Measurements from ENCODE around the gene CTTNBP2NL. TPM values are rescaled to one million over a fixed set of nuclear protein-coding genes. Genes with fewer than 3 reads are reported as not detected.

Gene CTTNBP2NL
- total RNA-seq, 1 experiment from 2014 or later, result 38.8 TPM

DNA sequence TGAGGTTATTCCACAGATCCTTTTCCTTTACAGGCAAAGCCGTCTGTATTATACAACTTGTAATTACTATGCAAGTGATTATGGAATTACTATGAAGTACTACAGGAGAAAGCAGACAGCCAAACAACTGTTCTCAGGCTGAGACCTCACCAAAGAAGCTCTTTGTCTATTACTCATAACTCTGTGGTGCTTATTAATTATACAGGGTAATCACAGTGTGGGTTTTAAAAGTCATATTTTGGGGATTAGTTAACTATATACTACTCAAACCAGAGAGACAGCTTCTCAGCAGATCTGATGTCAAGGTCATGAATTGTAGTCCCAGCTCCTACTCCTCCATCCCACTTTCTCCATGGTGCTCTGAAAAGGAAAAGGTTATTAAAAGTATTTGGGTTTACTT, 49.6 kb downstream of the CTTNBP2NL start:
- H3K9me3 ChIP-seq (ENCODE audit: control insufficient read depth, low read depth, low read length), result no peaks in the 10 kb centered on the region
- H3K23ac ChIP-seq (ENCODE audit: insufficient read length, low read depth, low read length), result no peak overlapping the region
- Mint-ChIP-seq H3K27ac (no peak overlapping the region), H3K36me3 (ENCODE audit: insufficient read depth in 1 of 3, low read depth in 3 of 3) (peaks cover 2 to 28% (median 27%) of the 10 kb centered on the region in 3 experiments; a peak in 6 of 7 replicates), H3K4me3 (no peak overlapping the region), H3K9me3 (no peaks in the 10 kb centered on the region), H3K27me3 (ENCODE audit: low read depth) (no peaks in the 10 kb centered on the region), H3K4me1 (no peaks in the 10 kb centered on the region)
- no peak overlapping the region for H3K9ac ChIP-seq (ENCODE audit: extremely low read depth, insufficient read length, low read length)
- WGBS (ENCODE audit: extremely low coverage, insufficient read length, low lambda C conversion rate), result no CpG with 5 or more reads among the region's 1 CpG
- no peak overlapping the region for H2BK5ac ChIP-seq (ENCODE audit: insufficient read length, low read length)
- no peaks in the 10 kb centered on the region for H3K79me2 ChIP-seq (ENCODE audit: insufficient read depth, low read length)
- H4K91ac ChIP-seq (ENCODE audit: insufficient read length, low read depth, low read length), result no peak overlapping the region
- no peak overlapping the region for H2BK12ac ChIP-seq (ENCODE audit: insufficient read length, low read depth, low read length)
- TF ChIP-seq, protein P1, sequence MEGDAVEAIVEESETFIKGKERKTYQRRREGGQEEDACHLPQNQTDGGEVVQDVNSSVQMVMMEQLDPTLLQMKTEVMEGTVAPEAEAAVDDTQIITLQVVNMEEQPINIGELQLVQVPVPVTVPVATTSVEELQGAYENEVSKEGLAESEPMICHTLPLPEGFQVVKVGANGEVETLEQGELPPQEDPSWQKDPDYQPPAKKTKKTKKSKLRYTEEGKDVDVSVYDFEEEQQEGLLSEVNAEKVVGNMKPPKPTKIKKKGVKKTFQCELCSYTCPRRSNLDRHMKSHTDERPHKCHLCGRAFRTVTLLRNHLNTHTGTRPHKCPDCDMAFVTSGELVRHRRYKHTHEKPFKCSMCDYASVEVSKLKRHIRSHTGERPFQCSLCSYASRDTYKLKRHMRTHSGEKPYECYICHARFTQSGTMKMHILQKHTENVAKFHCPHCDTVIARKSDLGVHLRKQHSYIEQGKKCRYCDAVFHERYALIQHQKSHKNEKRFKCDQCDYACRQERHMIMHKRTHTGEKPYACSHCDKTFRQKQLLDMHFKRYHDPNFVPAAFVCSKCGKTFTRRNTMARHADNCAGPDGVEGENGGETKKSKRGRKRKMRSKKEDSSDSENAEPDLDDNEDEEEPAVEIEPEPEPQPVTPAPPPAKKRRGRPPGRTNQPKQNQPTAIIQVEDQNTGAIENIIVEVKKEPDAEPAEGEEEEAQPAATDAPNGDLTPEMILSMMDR (conservative IDR thresholded peaks at IDR 0.05), result no peak
- H2BK15ac ChIP-seq (ENCODE audit: low read depth, low read length), result no peak overlapping the region
- H3T11ph ChIP-seq (ENCODE audit: low read length), result no peak overlapping the region
- no peak overlapping the region for H4K8ac ChIP-seq (replicated peaks; ENCODE audit: insufficient read length, low read depth, low read length)
- H3K4me1 ChIP-seq (ENCODE audit: insufficient read depth, low read length), result no peaks in the 10 kb centered on the region
- H4K5ac ChIP-seq (ENCODE audit: insufficient read length, low read depth, low read length), result no peak overlapping the region
- no peak overlapping the region for H3K56ac ChIP-seq (ENCODE audit: insufficient read length, low read depth, low read length)
- H3K14ac ChIP-seq (ENCODE audit: insufficient read depth, low read length), result no peak overlapping the region
- no peaks in the 10 kb centered on the region for H4K20me1 ChIP-seq (ENCODE audit: control insufficient read depth, insufficient read depth, insufficient read length)
- no peak overlapping the region for H3K4ac ChIP-seq (ENCODE audit: low read depth, low read length)
- DNase-seq, result no peak
- no peaks in the 10 kb centered on the region for H3K27me3 ChIP-seq (ENCODE audit: insufficient read depth, low read length)
- H2AFZ ChIP-seq (ENCODE audit: low read length), result no peak overlapping the region
- H2BK120ac ChIP-seq (ENCODE audit: low read depth, low read length, poor library complexity, severe bottlenecking), result no peak overlapping the region
- H3K27ac ChIP-seq (ENCODE audit: insufficient read length, low read depth, low read length), result no peak overlapping the region
- no peak overlapping the region for H3K18ac ChIP-seq (ENCODE audit: insufficient read length, low read depth, low read length)
- H2AK5ac ChIP-seq (ENCODE audit: insufficient read length, low read length), result no peak overlapping the region
- peaks cover 3% of the 10 kb centered on the region for H3K79me1 ChIP-seq (ENCODE audit: insufficient read depth, low read depth, low read length, poor library complexity, severe bottlenecking)
- H3K23me2 ChIP-seq (ENCODE audit: insufficient read length, low read depth, low read length, poor library complexity, severe bottlenecking), result no peaks in the 10 kb centered on the region
- no peak overlapping the region for H2BK20ac ChIP-seq (ENCODE audit: low read depth, low read length, poor library complexity, severe bottlenecking)
- no peak overlapping the region for H3K4me2 ChIP-seq (ENCODE audit: insufficient read depth, insufficient read length, low read length)
